Measurements from ENCODE around the gene C20orf141.

The C20orf141 gene

GRCh38 chr20:2834401-2835110 is 19.8 kb downstream of the C20orf141 start:
- Histone ChIP-seq H3K9me3 (ENCODE audit: control insufficient read depth, insufficient read depth, low read depth, low read length) (no peaks in the 10 kb centered on the region), H3K36me3 (ENCODE audit: control insufficient read depth in 2 of 2, insufficient read depth in 1 of 2, low read length in 2 of 2) (peaks cover 9 to 53% of the 10 kb centered on the region in 2 experiments; a peak in 2 of 3 replicates), H3K4me1 (ENCODE audit: control insufficient read depth, insufficient read depth, low read length) (no peaks in the 10 kb centered on the region), H3K4me3 (ENCODE audit: low read depth, low read length) (no peak overlapping the region), H3K27ac (ENCODE audit: extremely low read depth, low read depth, low read length) (no peak overlapping the region)
- TF ChIP-seq ZNF654 (tag by site-specific recombination; IDR thresholded peaks at IDR 0.05; ENCODE audit: low read depth): no peak
- no peak for TF ChIP-seq ZNF658 (tag by site-specific recombination; IDR thresholded peaks at IDR 0.05)
- TF ChIP-seq ZNF76 (tag by site-specific recombination; IDR thresholded peaks at IDR 0.05; ENCODE audit: borderline replicate concordance, low read depth): no peak
- no peak for TF ChIP-seq ZNF488 (tag by site-specific recombination; IDR thresholded peaks at IDR 0.05)
- no peak for TF ChIP-seq ZNF146 (tag by site-specific recombination; IDR thresholded peaks at IDR 0.05)
- no peak for TF ChIP-seq ZNF571 (tag by site-specific recombination; IDR thresholded peaks at IDR 0.05)
- TF ChIP-seq ZBTB49 (tag by site-specific recombination; IDR thresholded peaks at IDR 0.05; ENCODE audit: low read depth): no peak
- no peak for TF ChIP-seq ZNF19 (tag by site-specific recombination; IDR thresholded peaks at IDR 0.05; ENCODE audit: low read depth)
- no peak for TF ChIP-seq ZNF555 (tag by site-specific recombination; conservative IDR thresholded peaks at IDR 0.05)
- TF ChIP-seq MEIS1 (CRISPR knock-in tag; IDR thresholded peaks at IDR 0.05; ENCODE audit: borderline replicate concordance): no peak
- no peak for TF ChIP-seq SETDB1 (IDR thresholded peaks at IDR 0.05; ENCODE audit: insufficient read length, low read length)
- TF ChIP-seq ZBTB26 (tag by site-specific recombination; optimal IDR thresholded peaks at IDR 0.05): no peak
- TF ChIP-seq ZNF530 (tag by site-specific recombination; IDR thresholded peaks at IDR 0.05; ENCODE audit: low read depth): no peak
- no peak for TF ChIP-seq ZNF792 (tag by site-specific recombination; IDR thresholded peaks at IDR 0.05)
- no peak for TF ChIP-seq RBAK (tag by site-specific recombination; IDR thresholded peaks at IDR 0.05)
- no peak for TF ChIP-seq ZNF549 (tag by site-specific recombination; IDR thresholded peaks at IDR 0.05)
- TF ChIP-seq YY1 (tag by site-specific recombination; IDR thresholded peaks at IDR 0.05): no peak
- TF ChIP-seq ZNF704 (tag by site-specific recombination; IDR thresholded peaks at IDR 0.05): no peak
- TF ChIP-seq ZNF48 (tag by site-specific recombination; IDR thresholded peaks at IDR 0.05): no peak
- CTCF ChIA-PET: interaction anchor here (0.6 to 2.4 kb wide), 4 partner anchors 16 to 180 kb away, joined by 3 to 10 read pairs (median 4); no protein-coding TSS in a partner anchor
- POLR2A ChIA-PET: interaction anchor here (0.5 kb wide), 1 partner anchor 100 kb away, joined by 3 read pairs; no protein-coding TSS in a partner anchor

GRCh38 chr20:2835331-2835796 is 20.6 kb downstream of the C20orf141 start:
- no peak for TF ChIP-seq ZFP69B (tag by site-specific recombination; IDR thresholded peaks at IDR 0.05)
- TF ChIP-seq TRIM28 (IDR thresholded peaks at IDR 0.05; ENCODE audit: borderline replicate concordance, low read length): no peak
- no peak for TF ChIP-seq GFI1B (tag by site-specific recombination; IDR thresholded peaks at IDR 0.05)
- TF ChIP-seq ZNF19 (tag by site-specific recombination; IDR thresholded peaks at IDR 0.05; ENCODE audit: low read depth): no peak
- no peak for TF ChIP-seq ZNF639 (tag by site-specific recombination; IDR thresholded peaks at IDR 0.05)
- POLR2A ChIA-PET: interaction anchor here (1.4 kb wide), 1 partner anchor 13 kb away, joined by 3 read pairs; no protein-coding TSS in a partner anchor
- H3K9me3 ChIP-seq (ENCODE audit: control insufficient read depth, insufficient read depth, low read depth, low read length): no peaks in the 10 kb centered on the region
- CTCF ChIA-PET: no interaction called here
- H3K4me1 ChIP-seq (ENCODE audit: control insufficient read depth, insufficient read depth, low read length): peaks cover 4% of the 10 kb centered on the region; the same call in 1 of the 2 replicates
- H3K4me3 ChIP-seq (ENCODE audit: low read depth, low read length): no peak overlapping the region
- H3K36me3 ChIP-seq (ENCODE audit: control insufficient read depth in 2 of 2, insufficient read depth in 1 of 2, low read length in 2 of 2): peaks cover 9 to 55% of the 10 kb centered on the region in 2 experiments; a peak in 2 of 3 replicates
- H3K27ac ChIP-seq (ENCODE audit: extremely low read depth, low read depth, low read length): no peak overlapping the region
